H1 (cell line): Measurements from ENCODE around the gene ICAM5. TPM values are rescaled to one million over a fixed set of nuclear protein-coding genes. Genes with fewer than 3 reads are reported as not detected.

Experiments
- CHD1 ChIP-seq: IDR thresholded peaks from 2 replicates; pipeline ENCODE4 v1.6.1; 2012; ENCODE audit warnings: low read depth, low read length, improper control_type of control experiment
- KDM5A ChIP-seq: fragments of 200-600 bp; IDR thresholded peaks from 2 replicates; pipeline ENCODE4 v1.7.1; 2012; ENCODE audit warnings: mild to moderate bottlenecking, low read length, inconsistent platforms, mixed read lengths
- RBBP5 ChIP-seq: IDR thresholded peaks from 2 replicates; pipeline ENCODE4 v1.7.1; 2012; ENCODE audit warnings: low read depth, mild to moderate bottlenecking, inconsistent platforms, low read length, moderate library complexity, borderline replicate concordance
- TAF7 ChIP-seq: optimal IDR thresholded peaks from 2 replicates; pipeline ENCODE3; 2011; ENCODE audit warnings: low read depth, mild to moderate bottlenecking, inconsistent platforms, low read length, moderate library complexity, borderline replicate concordance
- polyA plus RNA-seq, 7 experiments: library from polyadenylated mRNA; depleted of rRNA in 3 of 7; stranded (reverse) in 5 of 7; unstranded in 2 of 7; fragments of >200 nt in 5 of 7; fragments of 200-250 nt in 2 of 7; gene quantifications; 1 replicate in 5 of 7; 2 replicates in 1 of 7; 4 replicates in 1 of 7; pipeline versions ENCODE4 v1.2.1 to v1.2.3, GENCODE V29; 2011 to 2013; ENCODE audit warnings: missing spikeins in 2 of 7, mixed read lengths in 2 of 7
- total RNA-seq: library from RNA; stranded (reverse); fragmentation: NEBNext Ultra II Directional; extraction: Animal tissue kit (Norgen Biotek cat#: 25700); gene quantifications from 2 replicates; pipeline ENCODE4 v1.2.1, GENCODE V29; 2021

ICAM5 gene
- total and polyA plus RNA-seq, 2 of the 8 experiments (the other 6 are each of a cell fraction or from before 2014, with no cell fraction given) = 3.9 to 4.8 TPM

- TF ChIP-seq TAF7 = no peak
- no peak for TF ChIP-seq KDM5A
- peak; percentile 82 for TF ChIP-seq RBBP5
- TF ChIP-seq CHD1 = no peak
Observed at GRCh38 chr19:10270616-10271394, 18.9 kb upstream of the ICAM5 start, which contains the start of gene ICAM1 (continued).
